ENCODE data around the gene EIF1AX. TPM values are rescaled to one million over a fixed set of nuclear protein-coding genes. Genes with fewer than 3 reads are reported as not detected.
"Not testable (repeated sequence)": the region's sequence is repeated elsewhere in the genome, so short reads cannot be mapped to it uniquely, and the experiment has no call there.

Gene EIF1AX
- polyA plus RNA-seq, 3 donors = 18.4 to 62.7 (median 58.5) TPM

DNA sequence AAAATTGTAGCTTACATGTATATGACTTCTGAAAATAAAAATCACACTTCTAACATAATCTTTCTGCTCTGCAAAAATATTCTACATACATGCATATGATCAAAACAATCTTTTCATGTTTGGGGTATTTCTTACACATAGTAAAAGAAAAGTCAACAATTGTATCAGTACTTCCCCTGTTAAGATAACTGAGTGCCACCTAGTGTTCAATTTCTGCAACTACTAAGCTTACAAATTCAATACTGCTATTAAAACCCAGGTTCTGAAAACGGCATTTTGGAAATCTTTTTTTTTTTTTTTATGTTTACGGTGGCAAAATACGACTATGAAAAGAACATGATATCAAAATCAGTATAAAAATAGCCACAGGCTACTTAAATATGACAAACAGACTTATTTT is 14.2 kb downstream of the EIF1AX start:
- H2AFZ ChIP-seq (ENCODE audit: insufficient read depth, low read depth, low read length, poor library complexity, severe bottlenecking); H3K9me3 ChIP-seq (replicated peaks in 1 of 2; ENCODE audit: control insufficient read depth in 1 of 2, insufficient read depth in 1 of 2, low read length in 2 of 2); H3K4me1 ChIP-seq (ENCODE audit: control insufficient read depth in 1 of 2, insufficient read depth in 2 of 2, low read length in 2 of 2); H3K4me2 ChIP-seq (replicated peaks; ENCODE audit: extremely low read depth, low read length, poor library complexity, severe bottlenecking); DNase-seq; H3K79me2 ChIP-seq (ENCODE audit: insufficient read depth, low read length); H3K4me3 ChIP-seq (replicated peaks in 1 of 3; ENCODE audit: low read depth in 2 of 3, low read length in 3 of 3); H3K9ac ChIP-seq (ENCODE audit: insufficient read depth, low read length, poor library complexity, severe bottlenecking); H3K27me3 Mint-ChIP-seq (ENCODE audit: low read depth in 3 of 3); H3K4me3 Mint-ChIP-seq; H3K4me1 Mint-ChIP-seq; H3K9me3 Mint-ChIP-seq; H3K27ac ChIP-seq (ENCODE audit: low read depth in 1 of 2, low read length in 2 of 2); H3K27ac Mint-ChIP-seq; H3K27me3 ChIP-seq (ENCODE audit: control insufficient read depth in 2 of 2, insufficient read depth in 2 of 2, low read length in 2 of 2); intact Hi-C loops (cut with micrococcal nuclease): not testable (repeated sequence)
- WGBS (ENCODE audit: insufficient coverage) = no CpG with 5 or more reads among the region's 3 CpGs
- Histone ChIP-seq H3K36me3 (replicated peaks in 1 of 2; ENCODE audit: control insufficient read depth in 1 of 2, insufficient read depth in 2 of 2, low read length in 2 of 2) (peaks cover 22 to 62% of the 10 kb centered on the region in 2 donors), H4K20me1 (ENCODE audit: insufficient read depth, low read length) (peaks cover 26% of the 10 kb centered on the region)
- H3K36me3 Mint-ChIP-seq = peaks cover 10 to 57% of the 10 kb centered on the region in 2 donors
- TF ChIP-seq CTCF (IDR thresholded peaks at IDR 0.05) = peak; percentile 25

- H3K27ac ChIP-seq (ENCODE audit: low read depth in 1 of 2, low read length in 2 of 2); intact Hi-C loops (cut with micrococcal nuclease); H3K4me1 ChIP-seq (ENCODE audit: control insufficient read depth in 1 of 2, insufficient read depth in 2 of 2, low read length in 2 of 2); DNase-seq; H3K27me3 Mint-ChIP-seq (ENCODE audit: low read depth in 3 of 3); H3K4me3 Mint-ChIP-seq; H3K9me3 ChIP-seq (replicated peaks in 1 of 2; ENCODE audit: control insufficient read depth in 1 of 2, insufficient read depth in 1 of 2, low read length in 2 of 2); H3K4me2 ChIP-seq (replicated peaks; ENCODE audit: extremely low read depth, low read length, poor library complexity, severe bottlenecking); H2AFZ ChIP-seq (ENCODE audit: insufficient read depth, low read depth, low read length, poor library complexity, severe bottlenecking); H3K27me3 ChIP-seq (ENCODE audit: control insufficient read depth in 2 of 2, insufficient read depth in 2 of 2, low read length in 2 of 2); H3K27ac Mint-ChIP-seq; H3K9ac ChIP-seq (ENCODE audit: insufficient read depth, low read length, poor library complexity, severe bottlenecking); H3K79me2 ChIP-seq (ENCODE audit: insufficient read depth, low read length); H3K4me3 ChIP-seq (replicated peaks in 1 of 3; ENCODE audit: low read depth in 2 of 3, low read length in 3 of 3); H3K9me3 Mint-ChIP-seq; H3K4me1 Mint-ChIP-seq: not testable (repeated sequence)
- no CpG with 5 or more reads among the region's 1 CpG for WGBS (ENCODE audit: insufficient coverage)
- Histone ChIP-seq H4K20me1 (ENCODE audit: insufficient read depth, low read length) (peaks cover 21% of the 10 kb centered on the region), H3K36me3 (replicated peaks in 1 of 2; ENCODE audit: control insufficient read depth in 1 of 2, insufficient read depth in 2 of 2, low read length in 2 of 2) (peaks cover 20 to 56% of the 10 kb centered on the region in 2 donors)
- peaks cover 10 to 53% of the 10 kb centered on the region in 2 donors for H3K36me3 Mint-ChIP-seq
Measured at GRCh38 chrX:20126833-20127232, 14.8 kb downstream of the EIF1AX start.
